ENCODE results near the gene ZC3H12D.

ZC3H12D gene

DNA sequence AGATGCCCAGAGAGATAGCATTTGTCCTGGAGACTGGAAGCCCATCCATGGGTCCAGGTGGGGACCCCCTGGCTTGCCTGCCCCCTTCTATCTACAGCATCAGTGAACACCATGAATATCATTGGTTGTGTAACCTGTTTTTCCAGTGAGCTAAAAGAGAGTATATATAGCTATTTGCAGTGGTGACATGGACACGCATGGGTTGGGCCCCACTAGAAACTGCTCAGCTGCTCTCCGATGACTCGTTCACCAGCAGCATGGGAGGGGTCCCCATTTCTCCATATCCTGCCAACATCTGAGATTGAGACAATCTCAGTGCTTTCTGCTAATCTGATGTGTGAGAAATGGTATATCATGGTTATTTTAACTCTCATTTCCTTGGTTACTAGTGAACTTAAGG lies 4.0 kb upstream of the ZC3H12D start:
- Histone ChIP-seq H3K4me1 (ENCODE audit: control insufficient read depth, low read length) (peaks cover 61% of the 10 kb centered on the region), H3K4me2 (ENCODE audit: low read length) (no peak overlapping the region), H3K4me3 (ENCODE audit: low read length) (no peak overlapping the region), H3K27me3 (ENCODE audit: control insufficient read depth, low read length) (no peaks in the 10 kb centered on the region), H3F3A (ENCODE audit: control insufficient read depth, insufficient read depth) (peaks cover 8% of the 10 kb centered on the region), H3K9me2 (replicated peaks; ENCODE audit: control insufficient read depth, low read length) (no peaks in the 10 kb centered on the region), H3K36me3 (ENCODE audit: control insufficient read depth, low read length) (no peaks in the 10 kb centered on the region), H3K27ac (ENCODE audit: low read depth, low read length) (no peak overlapping the region), H3K79me2 (ENCODE audit: control insufficient read depth, low read length) (peaks cover 18% of the 10 kb centered on the region), H4K20me1 (ENCODE audit: control insufficient read depth, insufficient read depth, low read depth, low read length) (no peaks in the 10 kb centered on the region), H3K9me3 (ENCODE audit: control insufficient read depth, insufficient read depth, low read length) (no peaks in the 10 kb centered on the region)
- TF ChIP-seq, protein P1, sequence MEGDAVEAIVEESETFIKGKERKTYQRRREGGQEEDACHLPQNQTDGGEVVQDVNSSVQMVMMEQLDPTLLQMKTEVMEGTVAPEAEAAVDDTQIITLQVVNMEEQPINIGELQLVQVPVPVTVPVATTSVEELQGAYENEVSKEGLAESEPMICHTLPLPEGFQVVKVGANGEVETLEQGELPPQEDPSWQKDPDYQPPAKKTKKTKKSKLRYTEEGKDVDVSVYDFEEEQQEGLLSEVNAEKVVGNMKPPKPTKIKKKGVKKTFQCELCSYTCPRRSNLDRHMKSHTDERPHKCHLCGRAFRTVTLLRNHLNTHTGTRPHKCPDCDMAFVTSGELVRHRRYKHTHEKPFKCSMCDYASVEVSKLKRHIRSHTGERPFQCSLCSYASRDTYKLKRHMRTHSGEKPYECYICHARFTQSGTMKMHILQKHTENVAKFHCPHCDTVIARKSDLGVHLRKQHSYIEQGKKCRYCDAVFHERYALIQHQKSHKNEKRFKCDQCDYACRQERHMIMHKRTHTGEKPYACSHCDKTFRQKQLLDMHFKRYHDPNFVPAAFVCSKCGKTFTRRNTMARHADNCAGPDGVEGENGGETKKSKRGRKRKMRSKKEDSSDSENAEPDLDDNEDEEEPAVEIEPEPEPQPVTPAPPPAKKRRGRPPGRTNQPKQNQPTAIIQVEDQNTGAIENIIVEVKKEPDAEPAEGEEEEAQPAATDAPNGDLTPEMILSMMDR (IDR thresholded peaks at IDR 0.05; ENCODE audit: low read depth, low read length, poor library complexity, severe bottlenecking) = no peak
- TF ChIP-seq EZH2phosphoT487 (IDR thresholded peaks at IDR 0.05; ENCODE audit: borderline replicate concordance, low read length) = no peak

DNA sequence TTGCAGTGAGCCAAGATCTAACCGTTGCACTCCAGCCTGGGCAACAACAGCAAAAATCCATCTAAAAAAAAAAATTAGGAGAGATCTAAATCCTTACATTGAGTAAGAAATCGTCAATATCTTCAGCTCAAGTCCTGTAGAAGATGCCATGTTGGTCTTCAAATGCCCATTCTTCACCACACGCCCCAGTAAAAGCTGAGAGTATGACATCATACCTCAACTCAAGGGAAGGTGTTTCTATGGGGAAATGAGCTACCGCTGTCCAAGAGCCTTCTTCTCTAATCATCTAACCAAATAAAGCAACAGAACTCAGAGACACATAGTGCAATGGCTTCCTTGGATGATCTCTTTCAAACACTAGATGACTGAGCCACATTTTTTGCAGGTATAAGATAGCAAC lies 2.5 kb upstream of the ZC3H12D start:
- Histone ChIP-seq H3K9me2 (replicated peaks; ENCODE audit: control insufficient read depth, low read length) (no peaks in the 10 kb centered on the region), H3K9me3 (ENCODE audit: control insufficient read depth, insufficient read depth, low read length) (no peaks in the 10 kb centered on the region), H3K27me3 (ENCODE audit: control insufficient read depth, low read length) (no peaks in the 10 kb centered on the region), H3K36me3 (ENCODE audit: control insufficient read depth, low read length) (peaks cover 10% of the 10 kb centered on the region), H3K79me2 (ENCODE audit: control insufficient read depth, low read length) (peaks cover 19% of the 10 kb centered on the region), H3K4me2 (ENCODE audit: low read length) (no peak overlapping the region), H3K4me3 (ENCODE audit: low read length) (no peak overlapping the region), H3K27ac (ENCODE audit: low read depth, low read length) (no peak overlapping the region), H3K4me1 (ENCODE audit: control insufficient read depth, low read length) (peaks cover 73% of the 10 kb centered on the region), H3F3A (ENCODE audit: control insufficient read depth, insufficient read depth) (peaks cover 23% of the 10 kb centered on the region), H4K20me1 (ENCODE audit: control insufficient read depth, insufficient read depth, low read depth, low read length) (no peaks in the 10 kb centered on the region)
- TF ChIP-seq, protein P1 (IDR thresholded peaks at IDR 0.05; ENCODE audit: low read depth, low read length, poor library complexity, severe bottlenecking) = no peak
- no peak for TF ChIP-seq EZH2phosphoT487 (IDR thresholded peaks at IDR 0.05; ENCODE audit: borderline replicate concordance, low read length)

DNA sequence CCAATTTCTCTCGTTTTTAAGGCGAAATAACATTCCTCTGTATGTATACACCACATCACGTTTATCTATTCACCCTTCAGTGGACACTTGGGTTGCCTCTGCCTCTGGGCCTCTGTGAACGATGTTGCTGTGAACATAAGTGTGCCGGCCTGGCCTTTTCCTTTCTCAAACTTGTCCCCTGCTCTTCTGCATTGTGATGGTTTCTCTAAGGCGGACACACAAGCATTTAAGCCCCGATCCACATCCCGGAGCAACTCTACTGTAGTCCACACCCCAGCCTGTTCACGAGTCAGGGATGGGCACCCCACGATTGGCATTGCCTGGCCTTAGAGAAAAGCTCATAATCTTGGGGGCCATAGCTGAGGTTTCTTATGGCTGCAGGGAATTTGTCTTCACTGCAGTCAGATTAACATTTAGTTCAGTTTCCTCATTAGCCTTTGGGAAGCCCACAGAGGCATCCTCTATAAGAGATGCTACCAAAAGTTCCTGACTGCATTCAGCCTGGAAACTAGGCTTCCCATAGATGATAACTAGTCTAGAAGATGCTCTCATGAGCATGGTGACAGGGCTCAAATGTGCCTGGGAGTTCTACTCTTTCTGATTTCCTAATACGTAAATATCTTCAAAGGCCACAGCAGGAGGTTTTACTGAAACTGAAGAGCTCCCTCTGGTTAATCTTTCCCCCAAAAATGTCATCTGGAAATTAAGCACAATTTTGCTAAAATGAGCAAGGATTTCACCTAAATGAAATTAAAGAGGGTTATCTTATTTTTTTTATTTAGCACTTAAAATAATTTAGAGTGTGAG lies 762 bp downstream of the ZC3H12D start:
- peak overlapping the region; percentile 99 for H3K4me2 ChIP-seq (ENCODE audit: low read length)
- no peaks in the 10 kb centered on the region for H4K20me1 ChIP-seq (ENCODE audit: control insufficient read depth, insufficient read depth, low read depth, low read length)
- TF ChIP-seq, protein P1 (IDR thresholded peaks at IDR 0.05; ENCODE audit: low read depth, low read length, poor library complexity, severe bottlenecking) = no peak
- no peak for TF ChIP-seq EZH2phosphoT487 (IDR thresholded peaks at IDR 0.05; ENCODE audit: borderline replicate concordance, low read length)
- H3K27ac ChIP-seq (ENCODE audit: low read depth, low read length) = peak overlapping the region; percentile 100
- peaks cover 38% of the 10 kb centered on the region for H3F3A ChIP-seq (ENCODE audit: control insufficient read depth, insufficient read depth)
- no peaks in the 10 kb centered on the region for H3K27me3 ChIP-seq (ENCODE audit: control insufficient read depth, low read length)
- H3K79me2 ChIP-seq (ENCODE audit: control insufficient read depth, low read length) = peaks cover 42% of the 10 kb centered on the region
- no peaks in the 10 kb centered on the region for H3K9me3 ChIP-seq (ENCODE audit: control insufficient read depth, insufficient read depth, low read length)
- peaks cover 92% of the 10 kb centered on the region for H3K4me1 ChIP-seq (ENCODE audit: control insufficient read depth, low read length)
- H3K36me3 ChIP-seq (ENCODE audit: control insufficient read depth, low read length) = peaks cover 36% of the 10 kb centered on the region
- H3K9me2 ChIP-seq (replicated peaks; ENCODE audit: control insufficient read depth, low read length) = no peaks in the 10 kb centered on the region
- peak overlapping the region; percentile 89 for H3K4me3 ChIP-seq (ENCODE audit: low read length)

Data from DOHH2 (cell line).